Measurements from ENCODE around the gene TPRN. TPM values are rescaled to one million over a fixed set of nuclear protein-coding genes. Genes with fewer than 3 reads are reported as not detected.
A peak's percentile ranks its signal among the peaks of the same experiment; 100 is the strongest.

TPRN gene
- total and polyA plus RNA-seq, 7 donors, result 3.0 to 80.5 (median 4.6) TPM

DNA sequence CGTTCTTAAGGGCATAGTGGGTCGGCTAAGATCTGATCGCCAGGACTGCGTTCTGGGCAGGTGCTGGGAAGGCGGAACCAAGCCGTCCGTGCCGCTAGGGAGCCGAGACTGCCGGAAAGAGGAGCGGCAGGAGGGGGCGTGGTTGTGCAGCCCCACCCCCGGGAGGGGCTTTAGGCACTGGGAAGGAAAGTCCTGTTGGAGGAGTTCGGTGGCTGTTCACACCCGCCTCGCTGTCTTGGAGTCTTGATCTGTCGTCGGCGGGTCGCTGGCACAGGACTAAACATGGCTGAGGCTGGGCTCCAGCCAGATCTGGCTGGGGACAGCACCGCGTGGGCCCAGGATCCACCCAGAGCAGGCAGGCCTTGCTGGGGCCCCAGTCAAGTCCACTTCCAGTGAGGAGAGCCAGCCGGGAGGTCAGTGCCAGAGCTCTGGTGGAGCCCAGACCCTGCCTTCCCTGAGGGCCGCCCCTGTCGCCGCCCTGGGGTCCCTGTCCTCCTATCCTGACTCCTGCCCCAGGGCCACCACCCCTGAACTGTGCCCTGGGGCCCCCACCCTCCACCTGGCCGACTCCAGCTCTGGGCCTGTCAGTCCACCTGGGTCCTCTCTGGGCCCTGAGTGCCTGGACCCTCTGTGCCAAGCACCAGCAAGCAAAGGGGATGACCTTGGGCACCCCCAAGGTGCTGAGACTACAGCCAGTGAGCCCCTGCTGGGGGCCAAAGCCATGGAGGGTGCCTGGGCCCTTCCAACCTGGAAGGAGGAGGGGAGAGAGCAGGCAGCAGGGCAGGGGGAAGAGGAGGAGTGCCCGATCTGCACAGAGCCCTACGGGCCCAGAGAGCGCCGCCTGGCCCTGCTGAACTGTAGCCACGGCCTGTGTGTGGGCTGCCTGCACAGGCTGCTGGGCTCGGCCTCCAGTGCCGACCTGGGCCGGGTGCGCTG, 17.0 kb upstream of the TPRN start:
- TF ChIP-seq POLR2A (IDR thresholded peaks at IDR 0.05), result peak in 1 of 2 donors; percentile 68
- TF ChIP-seq EP300 (IDR thresholded peaks at IDR 0.05), result no peak
- TF ChIP-seq, protein P1, sequence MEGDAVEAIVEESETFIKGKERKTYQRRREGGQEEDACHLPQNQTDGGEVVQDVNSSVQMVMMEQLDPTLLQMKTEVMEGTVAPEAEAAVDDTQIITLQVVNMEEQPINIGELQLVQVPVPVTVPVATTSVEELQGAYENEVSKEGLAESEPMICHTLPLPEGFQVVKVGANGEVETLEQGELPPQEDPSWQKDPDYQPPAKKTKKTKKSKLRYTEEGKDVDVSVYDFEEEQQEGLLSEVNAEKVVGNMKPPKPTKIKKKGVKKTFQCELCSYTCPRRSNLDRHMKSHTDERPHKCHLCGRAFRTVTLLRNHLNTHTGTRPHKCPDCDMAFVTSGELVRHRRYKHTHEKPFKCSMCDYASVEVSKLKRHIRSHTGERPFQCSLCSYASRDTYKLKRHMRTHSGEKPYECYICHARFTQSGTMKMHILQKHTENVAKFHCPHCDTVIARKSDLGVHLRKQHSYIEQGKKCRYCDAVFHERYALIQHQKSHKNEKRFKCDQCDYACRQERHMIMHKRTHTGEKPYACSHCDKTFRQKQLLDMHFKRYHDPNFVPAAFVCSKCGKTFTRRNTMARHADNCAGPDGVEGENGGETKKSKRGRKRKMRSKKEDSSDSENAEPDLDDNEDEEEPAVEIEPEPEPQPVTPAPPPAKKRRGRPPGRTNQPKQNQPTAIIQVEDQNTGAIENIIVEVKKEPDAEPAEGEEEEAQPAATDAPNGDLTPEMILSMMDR (IDR thresholded peaks at IDR 0.05), result no peak
- peak in 1 of 4 donors; percentile 56 for TF ChIP-seq POLR2AphosphoS5 (IDR thresholded peaks at IDR 0.05)
- H3K27ac ChIP-seq, result peak overlapping the region in 2 of 4 donors; percentile 6 to 35
- WGBS, 2 donors, result 16 to 66% methylated on average over 36 of the region's 36 CpGs

DNA sequence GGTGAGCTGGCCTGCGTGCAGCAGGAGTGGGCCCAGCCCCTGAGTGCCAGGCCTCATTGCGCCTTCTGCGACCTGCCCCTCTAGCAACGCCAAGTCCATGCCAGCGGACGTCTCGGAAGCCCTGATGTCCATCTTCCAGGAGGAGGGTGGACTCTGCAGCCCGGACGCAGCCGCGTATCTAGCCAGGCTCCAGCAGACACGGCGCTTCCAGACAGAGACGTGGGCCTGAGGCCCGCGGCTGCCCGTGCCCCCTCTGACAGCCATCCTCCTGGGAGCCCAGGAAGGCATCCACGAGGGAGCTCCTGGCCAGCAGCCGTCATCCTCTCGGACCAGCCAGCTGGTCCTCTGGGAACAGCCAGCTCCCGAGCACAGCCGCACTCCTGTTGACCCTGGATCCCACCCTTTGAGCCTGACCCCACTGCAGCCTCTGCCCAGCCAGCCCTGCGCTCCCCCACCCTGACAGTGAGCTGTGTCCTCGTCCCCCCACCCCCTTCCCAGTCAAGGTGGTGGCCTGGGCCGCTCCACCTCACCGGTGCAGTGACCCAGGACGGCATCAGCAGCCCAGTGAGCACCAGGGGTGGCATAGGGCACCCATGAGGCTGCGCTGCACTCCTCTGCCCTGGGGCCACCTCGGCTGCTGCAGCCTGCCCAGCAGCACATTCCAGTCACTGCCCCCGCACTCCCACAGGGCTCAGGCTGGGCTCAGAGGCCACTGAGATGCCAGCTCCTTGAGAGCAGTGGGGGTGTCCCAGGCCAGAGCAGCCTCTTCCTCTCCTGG, 15.8 kb upstream of the TPRN start:
- TF ChIP-seq, protein P1 (IDR thresholded peaks at IDR 0.05), result no peak
- no peak for TF ChIP-seq POLR2AphosphoS5 (IDR thresholded peaks at IDR 0.05)
- no peak for TF ChIP-seq EP300 (IDR thresholded peaks at IDR 0.05)
- Histone ChIP-seq H3K4me3 (no peak overlapping the region), H3K27ac (no peak overlapping the region), H3K9me3 (no peaks in the 10 kb centered on the region), H3K27me3 (no peaks in the 10 kb centered on the region), H3K36me3 (peaks cover 0 to 15% (median 0%) of the 10 kb centered on the region in 4 donors), H3K4me1 (peaks cover 0 to 11% (median 4%) of the 10 kb centered on the region in 4 donors)
- DNase-seq, result no peak
- WGBS, 2 donors, result 92 to 95% methylated on average over 30 of the region's 30 CpGs
- intact Hi-C loops (cut with DNase I), result no loop called here

More for the DNA sequence above, 17.0 kb upstream of the TPRN start:
- no peak for DNase-seq
- intact Hi-C loops (cut with DNase I), result no loop called here
- Histone ChIP-seq H3K4me1 (peaks cover 0 to 19% (median 12%) of the 10 kb centered on the region in 4 donors), H3K9me3 (no peaks in the 10 kb centered on the region), H3K27me3 (no peaks in the 10 kb centered on the region), H3K4me3 (peak overlapping the region in 2 of 4 donors; percentile 7 to 9), H3K36me3 (peaks cover 0 to 15% (median 0%) of the 10 kb centered on the region in 4 donors)

DNA sequence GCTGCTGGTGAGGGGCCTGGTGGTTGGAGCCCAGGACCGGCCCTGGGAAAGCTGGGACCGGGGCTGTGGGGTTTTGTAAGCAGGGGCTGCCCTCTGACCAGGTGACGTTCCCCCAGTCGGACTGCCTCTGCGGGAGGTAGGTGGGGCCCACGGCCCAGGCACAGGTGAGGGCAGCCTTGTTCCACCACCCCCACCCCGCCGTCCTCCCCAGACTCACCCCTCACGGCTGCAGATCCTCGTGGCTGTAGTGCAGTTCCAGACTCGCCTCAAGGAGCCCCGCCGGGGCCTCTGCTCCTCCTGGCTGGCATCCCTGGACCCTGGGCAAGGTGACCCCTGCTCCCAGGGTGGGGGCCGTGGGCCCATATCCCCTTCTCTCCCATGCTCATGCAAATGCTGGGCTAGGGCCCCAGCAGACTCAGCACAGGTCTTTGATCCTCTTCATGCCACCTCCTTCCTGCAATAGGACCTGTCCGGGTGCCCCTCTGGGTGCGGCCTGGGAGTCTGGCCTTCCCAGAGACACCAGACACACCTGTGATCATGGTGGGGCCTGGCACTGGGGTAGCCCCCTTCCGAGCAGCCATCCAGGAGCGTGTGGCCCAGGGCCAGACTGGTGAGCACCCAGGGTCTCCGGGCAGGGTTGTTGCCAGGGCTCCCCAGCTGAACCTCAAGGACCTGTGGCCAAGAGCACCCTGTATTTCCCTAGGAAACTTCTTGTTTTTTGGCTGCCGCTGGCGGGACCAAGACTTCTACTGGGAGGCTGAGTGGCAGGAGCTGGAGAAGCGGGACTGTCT, 14.8 kb upstream of the TPRN start:
- intact Hi-C loops (cut with DNase I), result no loop called here
- TF ChIP-seq POLR2A (IDR thresholded peaks at IDR 0.05), result no peak
- no peak for TF ChIP-seq EP300 (IDR thresholded peaks at IDR 0.05)
- TF ChIP-seq, protein P1 (IDR thresholded peaks at IDR 0.05), result no peak
- TF ChIP-seq POLR2AphosphoS5 (IDR thresholded peaks at IDR 0.05), result no peak
- Histone ChIP-seq H3K27me3 (no peaks in the 10 kb centered on the region), H3K36me3 (peaks cover 0 to 15% (median 0%) of the 10 kb centered on the region in 4 donors), H3K4me1 (peaks cover 0 to 5% (median 0%) of the 10 kb centered on the region in 4 donors), H3K9me3 (no peaks in the 10 kb centered on the region), H3K4me3 (no peak overlapping the region), H3K27ac (no peak overlapping the region)
- WGBS, 2 donors, result 93 to 96% methylated on average over 22 of the region's 22 CpGs
- DNase-seq, result no peak

- no peak for DNase-seq
- H3K27ac ChIP-seq, result no peak overlapping the region
- H3K4me1 ChIP-seq, result peaks cover 0 to 5% (median 0%) of the 10 kb centered on the region in 4 donors
- TF ChIP-seq POLR2A (IDR thresholded peaks at IDR 0.05) (no peak), POLR2AphosphoS5 (IDR thresholded peaks at IDR 0.05) (no peak), EP300 (IDR thresholded peaks at IDR 0.05) (no peak)
- TF ChIP-seq, protein P1 (IDR thresholded peaks at IDR 0.05), result no peak
- 95% methylated on average over 19 of the region's 19 CpGs for WGBS, 2 donors
- no peak overlapping the region for H3K4me3 ChIP-seq
- H3K9me3 ChIP-seq, result no peaks in the 10 kb centered on the region
- no peaks in the 10 kb centered on the region for H3K27me3 ChIP-seq
- peaks cover 0 to 16% (median 0%) of the 10 kb centered on the region in 4 donors for H3K36me3 ChIP-seq
- intact Hi-C loops (cut with DNase I), result no loop called here
Observed at GRCh38 chr9:137214620-137215019, 14.1 kb upstream of the TPRN start.

All from sigmoid colon (tissue), 7 donors.